Occipital lobe (tissue), 2 donors: ENCODE results near the gene FKBP1B. TPM values are rescaled to one million over a fixed set of nuclear protein-coding genes. Genes with fewer than 3 reads are reported as not detected.
"Not testable (repeated sequence)": the region's sequence is repeated elsewhere in the genome, so short reads cannot be mapped to it uniquely, and the experiment has no call there.

ENCODE experiments used
- DNase-seq: peaks from one replicate; lab custom pipeline; 2025; lab: John Stamatoyannopoulos, UW
- total RNA-seq: library from RNA; depleted of rRNA; stranded (reverse); fragments of >200 nt; gene quantifications from one replicate; pipeline ENCODE4 v1.2.3, GENCODE V29; 2014

FKBP1B gene
- total RNA-seq: 60.0 TPM

GRCh38 chr2:24049485-24050021, at the start of gene FKBP1B:
Gene FKBP1B (plus strand): TSS chr2:24049741. CDS start chr2:24049850, 109 bp downstream.
- DNase-seq: peak; percentile 24

- no peak for DNase-seq
Measured at GRCh38 chr2:24007693-24008092, 41.8 kb upstream of the FKBP1B start.

- DNase-seq: no peak
Measured at GRCh38 chr2:24008672-24009366, 40.7 kb upstream of the FKBP1B start.

GRCh38 chr2:24009367-24009679, 40.2 kb upstream of the FKBP1B start:
- no peak for DNase-seq

GRCh38 chr2:24009680-24010476, 39.7 kb upstream of the FKBP1B start, which contains the start of gene MFSD2B:
Gene MFSD2B (plus strand): TSS chr2:24010085. CDS start chr2:24010097, 12 bp downstream.
- DNase-seq: no peak

- DNase-seq: no peak
Measured at GRCh38 chr2:24010477-24011249, 38.9 kb upstream of the FKBP1B start.

- no peak for DNase-seq
Measured at GRCh38 chr2:24011250-24012104, 38.1 kb upstream of the FKBP1B start.

GRCh38 chr2:24012521-24013188, 36.9 kb upstream of the FKBP1B start:
- DNase-seq: no peak

- DNase-seq: not testable (repeated sequence)
Measured at GRCh38 chr2:24014902-24015301, 34.6 kb upstream of the FKBP1B start.

GRCh38 chr2:24015562-24016375, 33.8 kb upstream of the FKBP1B start:
- DNase-seq: no peak

GRCh38 chr2:24016376-24016761, 33.2 kb upstream of the FKBP1B start:
- DNase-seq: no peak

- DNase-seq: no peak
Measured at GRCh38 chr2:24016853-24017703, 32.5 kb upstream of the FKBP1B start.

GRCh38 chr2:24017711-24018110, 31.8 kb upstream of the FKBP1B start:
- no peak for DNase-seq

GRCh38 chr2:24018241-24018640, 31.3 kb upstream of the FKBP1B start:
- no peak for DNase-seq

- no peak for DNase-seq
Measured at GRCh38 chr2:24019729-24020128, 29.8 kb upstream of the FKBP1B start.

GRCh38 chr2:24020244-24020643, 29.3 kb upstream of the FKBP1B start:
- no peak for DNase-seq

- DNase-seq: no peak
Measured at GRCh38 chr2:24021122-24021998, 28.2 kb upstream of the FKBP1B start.
